ENCODE data around the gene CAP1.
A peak's percentile ranks its signal among the peaks of the same experiment; 100 is the strongest.
"Not testable (repeated sequence)": the region's sequence is repeated elsewhere in the genome, so short reads cannot be mapped to it uniquely, and the experiment has no call there.

Gene CAP1

GRCh38 chr1:40081871-40082270 lies 41.3 kb downstream of the CAP1 start:
- TF ChIP-seq CTCF (conservative IDR thresholded peaks at IDR 0.05; ENCODE audit: low read depth, low read length), result no peak
- H3K4me3 ChIP-seq (ENCODE audit: low read depth, low read length), result no peak overlapping the region
- DNase-seq (ENCODE audit: low read depth), result no peak

- not testable (repeated sequence) for H3K4me3 ChIP-seq (ENCODE audit: low read depth, low read length)
- peak; percentile 74 for TF ChIP-seq CTCF (conservative IDR thresholded peaks at IDR 0.05; ENCODE audit: low read depth, low read length)
- DNase-seq (ENCODE audit: low read depth), result peak; percentile 66
Measured at GRCh38 chr1:40084750-40085149, 44.2 kb downstream of the CAP1 start.

- DNase-seq (ENCODE audit: low read depth), result no peak
- TF ChIP-seq CTCF (conservative IDR thresholded peaks at IDR 0.05; ENCODE audit: low read depth, low read length), result no peak
Measured at GRCh38 chr1:40090652-40091355, 50.3 kb downstream of the CAP1 start.

GRCh38 chr1:40092241-40092640 lies 51.7 kb downstream of the CAP1 start:
- no peak for DNase-seq (ENCODE audit: low read depth)
- H3K4me3 ChIP-seq (ENCODE audit: low read depth, low read length), result no peak overlapping the region
- TF ChIP-seq CTCF (conservative IDR thresholded peaks at IDR 0.05; ENCODE audit: low read depth, low read length), result no peak

More at GRCh38 chr1:40090652-40091355, 50.3 kb downstream of the CAP1 start:
- no peak overlapping the region for H3K4me3 ChIP-seq (ENCODE audit: low read depth, low read length)

- DNase-seq (ENCODE audit: low read depth), result no peak
- no peak for TF ChIP-seq CTCF (conservative IDR thresholded peaks at IDR 0.05; ENCODE audit: low read depth, low read length)
- H3K4me3 ChIP-seq (ENCODE audit: low read depth, low read length), result no peak overlapping the region
Measured at GRCh38 chr1:40092706-40093639, 52.4 kb downstream of the CAP1 start.

GRCh38 chr1:40094466-40095110 lies 54.1 kb downstream of the CAP1 start:
- H3K4me3 ChIP-seq (ENCODE audit: low read depth, low read length), result no peak overlapping the region
- DNase-seq (ENCODE audit: low read depth), result no peak
- no peak for TF ChIP-seq CTCF (conservative IDR thresholded peaks at IDR 0.05; ENCODE audit: low read depth, low read length)

Data from choroid plexus epithelial cell (primary cell).